ENCODE results near the gene AMPD2. TPM values are rescaled to one million over a fixed set of nuclear protein-coding genes. Genes with fewer than 3 reads are reported as not detected.

The AMPD2 gene
- total and polyA plus RNA-seq, 7 donors = 6.5 to 47.5 (median 21.4) TPM

DNA sequence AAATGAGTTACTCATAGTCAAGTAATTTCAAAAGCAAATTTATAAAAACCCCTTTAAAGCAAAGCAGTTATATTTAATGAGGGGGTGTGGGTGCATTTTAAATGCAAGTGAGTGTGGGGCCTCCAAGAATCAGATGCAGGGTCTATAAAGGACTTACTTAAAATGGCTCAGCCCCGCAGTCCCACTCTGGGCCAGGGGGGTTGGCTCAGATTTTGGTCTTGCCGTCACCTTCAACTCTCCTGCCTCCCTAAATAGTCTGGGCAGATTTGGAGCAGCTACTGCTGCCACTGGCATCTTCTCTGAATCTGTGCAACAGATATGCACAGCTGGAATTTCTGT is 16.2 kb downstream of the AMPD2 start:
- WGBS, 2 donors = 88 to 93% methylated on average over 2 of the region's 2 CpGs
- DNase-seq = peak; percentile 56
- intact Hi-C loops (cut with DNase I) = no loop called here

DNA sequence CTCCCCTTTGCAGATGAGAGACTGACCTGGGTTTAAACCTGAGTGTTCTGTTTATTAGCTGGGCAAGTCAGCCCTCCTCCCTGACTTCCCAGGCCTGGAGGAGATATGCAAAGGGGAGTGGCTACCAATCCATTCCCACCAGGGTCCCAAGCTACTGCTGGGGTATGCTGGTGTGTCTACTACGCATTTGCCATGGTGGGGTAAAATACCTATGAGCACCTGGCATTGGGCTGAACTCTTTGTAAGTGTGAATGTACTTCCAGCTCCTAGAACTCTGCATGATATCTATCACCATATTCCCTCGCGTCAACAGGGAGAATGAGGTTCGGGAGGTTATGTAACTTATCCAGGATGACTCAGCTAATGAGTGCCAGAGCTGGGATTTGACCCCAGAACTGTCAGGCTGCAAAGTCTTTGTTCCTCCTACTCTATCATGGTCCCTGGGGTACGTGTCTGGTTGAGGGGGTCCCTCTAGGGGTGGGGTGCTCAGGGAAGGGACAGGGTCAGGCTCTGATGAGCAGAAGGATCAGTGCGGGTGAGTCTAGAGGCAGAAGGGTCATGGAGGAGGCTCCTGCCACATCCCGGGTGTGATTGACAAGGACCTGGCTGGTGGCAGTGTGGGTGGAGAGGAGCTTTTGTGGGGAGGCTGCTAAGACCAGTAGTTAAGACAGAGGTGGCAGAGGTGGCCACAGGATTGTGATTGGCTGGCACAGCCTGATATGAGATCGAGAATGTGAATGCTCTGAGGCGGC is 16.7 kb downstream of the AMPD2 start:
- H3K4me3 ChIP-seq = no peak overlapping the region
- TF ChIP-seq, protein P1, sequence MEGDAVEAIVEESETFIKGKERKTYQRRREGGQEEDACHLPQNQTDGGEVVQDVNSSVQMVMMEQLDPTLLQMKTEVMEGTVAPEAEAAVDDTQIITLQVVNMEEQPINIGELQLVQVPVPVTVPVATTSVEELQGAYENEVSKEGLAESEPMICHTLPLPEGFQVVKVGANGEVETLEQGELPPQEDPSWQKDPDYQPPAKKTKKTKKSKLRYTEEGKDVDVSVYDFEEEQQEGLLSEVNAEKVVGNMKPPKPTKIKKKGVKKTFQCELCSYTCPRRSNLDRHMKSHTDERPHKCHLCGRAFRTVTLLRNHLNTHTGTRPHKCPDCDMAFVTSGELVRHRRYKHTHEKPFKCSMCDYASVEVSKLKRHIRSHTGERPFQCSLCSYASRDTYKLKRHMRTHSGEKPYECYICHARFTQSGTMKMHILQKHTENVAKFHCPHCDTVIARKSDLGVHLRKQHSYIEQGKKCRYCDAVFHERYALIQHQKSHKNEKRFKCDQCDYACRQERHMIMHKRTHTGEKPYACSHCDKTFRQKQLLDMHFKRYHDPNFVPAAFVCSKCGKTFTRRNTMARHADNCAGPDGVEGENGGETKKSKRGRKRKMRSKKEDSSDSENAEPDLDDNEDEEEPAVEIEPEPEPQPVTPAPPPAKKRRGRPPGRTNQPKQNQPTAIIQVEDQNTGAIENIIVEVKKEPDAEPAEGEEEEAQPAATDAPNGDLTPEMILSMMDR (IDR thresholded peaks at IDR 0.05) = no peak
- no peak for TF ChIP-seq POLR2AphosphoS5 (IDR thresholded peaks at IDR 0.05)
- TF ChIP-seq POLR2A (IDR thresholded peaks at IDR 0.05) = no peak
- intact Hi-C loops (cut with DNase I) = no loop called here
- H3K27ac ChIP-seq = no peak overlapping the region
- no peaks in the 10 kb centered on the region for H3K27me3 ChIP-seq
- peaks cover 0 to 20% (median 16%) of the 10 kb centered on the region in 4 donors for H3K4me1 ChIP-seq
- peaks cover 0 to 2% (median under 1%) of the 10 kb centered on the region in 4 donors for H3K36me3 ChIP-seq
- peak; percentile 65 for DNase-seq
- WGBS, 2 donors = 65 to 73% methylated on average over 9 of the region's 9 CpGs
- H3K9me3 ChIP-seq = no peaks in the 10 kb centered on the region

More for the DNA sequence above, 16.2 kb downstream of the AMPD2 start:
- Histone ChIP-seq H3K27me3 (no peaks in the 10 kb centered on the region), H3K36me3 (peaks cover 0 to 8% (median 3%) of the 10 kb centered on the region in 4 donors), H3K4me3 (no peak overlapping the region), H3K4me1 (peaks cover 0 to 20% (median 16%) of the 10 kb centered on the region in 4 donors), H3K9me3 (no peaks in the 10 kb centered on the region), H3K27ac (no peak overlapping the region)
- no peak for TF ChIP-seq EP300 (IDR thresholded peaks at IDR 0.05)
- no peak for TF ChIP-seq POLR2A (IDR thresholded peaks at IDR 0.05)
- TF ChIP-seq POLR2AphosphoS5 (IDR thresholded peaks at IDR 0.05) = no peak
- TF ChIP-seq, protein P1 (IDR thresholded peaks at IDR 0.05) = no peak

DNA sequence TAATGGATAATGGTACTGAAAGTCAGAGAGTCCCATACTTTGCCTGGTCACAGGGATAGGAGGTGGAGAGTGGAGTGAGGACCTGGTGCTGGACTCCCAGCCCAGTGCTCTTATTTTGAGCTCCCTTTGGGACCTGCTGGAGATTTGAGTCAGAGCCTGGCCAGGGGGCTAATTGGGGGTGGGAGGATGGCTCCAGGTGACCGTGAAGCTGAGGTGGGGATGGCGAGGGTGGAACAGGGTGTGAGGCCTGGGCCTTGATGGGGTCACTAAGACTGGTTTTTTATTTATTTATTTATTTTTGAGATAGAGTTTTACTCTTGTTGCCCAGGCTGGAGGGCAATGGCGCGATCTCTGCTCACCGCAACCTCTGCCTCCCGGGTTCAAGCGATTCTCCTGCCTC is 17.8 kb downstream of the AMPD2 start:
- no peaks in the 10 kb centered on the region for H3K36me3 ChIP-seq
- H3K4me1 ChIP-seq = peaks cover 0 to 20% (median 15%) of the 10 kb centered on the region in 4 donors
- WGBS, 2 donors = 89 to 94% methylated on average over 7 of the region's 7 CpGs
- no peak for TF ChIP-seq POLR2A (IDR thresholded peaks at IDR 0.05)
- no peak for TF ChIP-seq EP300 (IDR thresholded peaks at IDR 0.05)
- TF ChIP-seq, protein P1 (IDR thresholded peaks at IDR 0.05) = no peak
- no peak for TF ChIP-seq POLR2AphosphoS5 (IDR thresholded peaks at IDR 0.05)
- no peak overlapping the region for H3K27ac ChIP-seq
- DNase-seq = peak; percentile 21
- intact Hi-C loops (cut with DNase I) = no loop called here
- H3K4me3 ChIP-seq = no peak overlapping the region
- no peaks in the 10 kb centered on the region for H3K27me3 ChIP-seq
- H3K9me3 ChIP-seq = no peaks in the 10 kb centered on the region

DNA sequence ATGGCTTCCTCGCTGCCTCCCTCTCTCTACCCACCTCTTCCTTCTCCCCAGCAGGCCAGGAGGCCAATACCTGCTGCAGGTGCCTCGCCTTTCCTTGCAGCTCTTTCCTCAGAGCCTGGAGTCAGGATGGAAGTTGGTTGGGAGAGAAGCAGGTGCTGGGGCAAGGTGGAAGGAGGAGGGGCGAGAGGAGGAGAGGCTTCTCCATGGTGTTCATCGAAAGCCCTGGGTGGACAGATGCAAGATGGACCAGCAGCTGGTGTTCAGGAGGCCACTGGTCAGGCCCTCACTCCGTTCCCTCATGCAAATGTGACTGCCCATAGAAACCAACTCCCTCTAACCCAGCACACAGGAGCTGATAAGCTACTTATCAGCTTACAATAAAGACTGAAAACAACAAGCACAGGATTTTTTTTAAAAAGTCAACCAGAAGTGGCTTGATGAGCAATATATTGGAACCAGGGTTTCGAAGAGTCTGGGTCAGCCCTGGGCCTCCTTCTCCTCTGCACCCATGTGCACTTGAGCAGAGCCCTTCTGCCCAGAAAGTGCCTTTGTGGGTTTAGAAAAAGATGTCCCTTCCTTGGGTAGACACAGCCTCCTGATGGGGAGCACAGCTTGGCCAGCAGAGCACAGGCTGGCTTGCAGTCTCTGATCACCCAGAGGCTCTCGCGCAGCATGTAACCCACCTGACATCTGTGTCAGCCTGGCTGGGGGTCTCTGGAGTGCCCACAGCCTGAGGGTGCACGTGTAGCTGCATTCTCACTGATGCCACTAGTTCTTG is 19.6 kb downstream of the AMPD2 start:
- H3K27ac ChIP-seq = no peak overlapping the region
- H3K4me1 ChIP-seq = peaks cover 0 to 23% (median 19%) of the 10 kb centered on the region in 4 donors
- no peak for DNase-seq
- H3K4me3 ChIP-seq = no peak overlapping the region
- TF ChIP-seq EP300 (IDR thresholded peaks at IDR 0.05) (no peak), POLR2A (IDR thresholded peaks at IDR 0.05) (no peak), POLR2AphosphoS5 (IDR thresholded peaks at IDR 0.05) (no peak)
- TF ChIP-seq, protein P1 (IDR thresholded peaks at IDR 0.05) = no peak
- 82 to 88% methylated on average over 9 of the region's 9 CpGs for WGBS, 2 donors
- no peaks in the 10 kb centered on the region for H3K27me3 ChIP-seq
- H3K36me3 ChIP-seq = no peaks in the 10 kb centered on the region
- intact Hi-C loops (cut with DNase I) = no loop called here
- no peaks in the 10 kb centered on the region for H3K9me3 ChIP-seq

Measured in sigmoid colon (tissue), 7 donors.